Caco-2 (cell line): Measurements from ENCODE around the gene OSBPL2. TPM values are rescaled to one million over a fixed set of nuclear protein-coding genes. Genes with fewer than 3 reads are reported as not detected.

Source experiments
- BruUV-seq: library from RNA; stranded (reverse); fragments of 400-500 nt; replicated peaks from 2 replicates; lab custom pipeline; 2021; lab: Mats Ljungman, UMichigan
- CTCF ChIA-PET: fragments of 300-600 bp; sonication (Branson Sonifier 250); formaldehyde crosslinking; loops from one replicate; lab custom pipeline; 2022; ENCODE audit warnings: antibody characterized with exemption; lab: Charles Lee
- POLR2A ChIA-PET: fragments of 300-600 bp; sonication (Branson Sonifier 250); formaldehyde crosslinking; loops from one replicate; lab custom pipeline; 2022; ENCODE audit warnings: antibody characterized with exemption; lab: Charles Lee
- DNase-seq, 2 experiments: peaks; one replicate each; pipeline versions ENCODE4 v3.0.0 to v3.0.0-alpha.2; 2020 to 2022
- H3K27me3 ChIP-seq: replicated peaks from 2 replicates; pipeline ENCODE4 v1.6.0; 2011; ENCODE audit warnings: low read length; ENCODE audit not compliant: control insufficient read depth, insufficient read depth
- H3K36me3 ChIP-seq: 2 replicates; pipeline ENCODE4 v1.5.1; 2011; ENCODE audit warnings: low read length; ENCODE audit not compliant: control insufficient read depth, insufficient read depth
- H3K4me1 ChIP-seq: fragments of 250-450 bp; sonication (Bioruptor Pico); 2 replicates; pipeline ENCODE4 v1.5.1; 2020; ENCODE audit warnings: mild to moderate bottlenecking
- H3K4me3 ChIP-seq: 2 replicates; pipeline ENCODE4 v1.5.1; 2011; ENCODE audit warnings: low read depth, mild to moderate bottlenecking, control low read depth, low read length
- H3K9me3 ChIP-seq: fragments of 250-450 bp; sonication (Bioruptor Pico); 2 replicates; pipeline ENCODE4 v1.5.1; 2020; ENCODE audit warnings: mild to moderate bottlenecking, moderate library complexity
- H3K27ac Mint-ChIP-seq: one replicate; pipeline ENCODE4 v1.8.0; 2022; ENCODE audit warnings: mixed read lengths; ENCODE audit not compliant: unreplicated experiment
- H3K27me3 Mint-ChIP-seq: one replicate; pipeline ENCODE4 v1.8.0; 2022; ENCODE audit warnings: mixed read lengths; ENCODE audit not compliant: insufficient read depth, unreplicated experiment
- H3K36me3 Mint-ChIP-seq: one replicate; pipeline ENCODE4 v1.8.0; 2022; ENCODE audit warnings: mild to moderate bottlenecking, mixed read lengths; ENCODE audit not compliant: insufficient read depth, unreplicated experiment
- H3K4me1 Mint-ChIP-seq: one replicate; pipeline ENCODE4 v1.8.0; 2022; ENCODE audit warnings: low read depth, mixed read lengths; ENCODE audit not compliant: unreplicated experiment
- H3K4me3 Mint-ChIP-seq: one replicate; pipeline ENCODE4 v1.8.0; 2022; ENCODE audit warnings: mild to moderate bottlenecking, moderate library complexity, mixed read lengths; ENCODE audit not compliant: unreplicated experiment
- H3K9me3 Mint-ChIP-seq: one replicate; pipeline ENCODE4 v1.8.0; 2022; ENCODE audit warnings: mixed read lengths; ENCODE audit not compliant: unreplicated experiment
- CTCF ChIP-seq, 2 experiments: fragments of 200-600 bp in 1 of 2; IDR thresholded peaks; 1 replicate in 1 of 2; 2 replicates in 1 of 2; pipeline versions ENCODE4 v1.5.1 to v1.8.0; 2011 to 2022; ENCODE audit warnings: antibody characterized with exemption in 1 of 2, control low read depth in 1 of 2, inconsistent platforms in 1 of 2, low read depth in 1 of 2, low read length in 1 of 2, mild to moderate bottlenecking in 1 of 2, moderate library complexity in 1 of 2; ENCODE audit not compliant: insufficient read depth in 1 of 2, severe bottlenecking in 1 of 2, unreplicated experiment in 1 of 2
- intact Hi-C: fragments of 100-400 bp; cut with micrococcal nuclease; formaldehyde crosslinking; loops from one replicate; pipeline ENCODE4 v1.10.0; 2022; ENCODE audit not compliant: unreplicated experiment
- total RNA-seq: library from RNA; stranded (reverse); gene quantifications from 2 replicates; pipeline ENCODE4 v1.2.3, GENCODE V29; 2022

OSBPL2 gene
- total RNA-seq, 1 experiment from 2014 or later, result 132 TPM

- H3K27ac Mint-ChIP-seq, result no peak overlapping the region
Measured at GRCh38 chr20:62327726-62328495, 89.6 kb downstream of the OSBPL2 start.

GRCh38 chr20:62328684-62329388 is 90.5 kb downstream of the OSBPL2 start:
- H3K27ac Mint-ChIP-seq, result no peak overlapping the region
- H3K36me3 Mint-ChIP-seq, result peaks cover 100% of the 10 kb centered on the region
- CTCF ChIA-PET, result interaction anchor here (0.6 to 1.6 kb wide), 5 partner anchors 19 to 58 kb away, joined by 3 to 6 read pairs (median 4); partner anchors contain the start of gene RPS21

More at GRCh38 chr20:62327726-62328495, 89.6 kb downstream of the OSBPL2 start:
- intact Hi-C loops, result no loop called here
- no peak for TF ChIP-seq CTCF (IDR thresholded peaks at IDR 0.05; ENCODE audit: insufficient read depth in 1 of 2, low read depth in 1 of 2, low read length in 1 of 2, severe bottlenecking in 1 of 2, unreplicated experiment in 1 of 2)
- Histone ChIP-seq H3K4me3 (no peak overlapping the region), H3K4me1 (no peaks in the 10 kb centered on the region), H3K27me3 (no peaks in the 10 kb centered on the region), H3K36me3 (peaks cover 42% of the 10 kb centered on the region), H3K9me3 (no peaks in the 10 kb centered on the region)
- DNase-seq, result no peak
- ChIA-PET CTCF (interaction anchor here (1.5 to 1.6 kb wide), 2 partner anchors 48 to 55 kb away, joined by 4 read pairs; no protein-coding TSS in a partner anchor), POLR2A (interaction anchor here (0.5 kb wide), 1 partner anchor 59 kb away, joined by 6 read pairs; the partner anchor contains the start of gene RPS21)
- peaks cover 100% of the 10 kb centered on the region for H3K36me3 Mint-ChIP-seq
- BruUV-seq, result no TSS peak
- no peaks in the 10 kb centered on the region for H3K4me1 Mint-ChIP-seq
- H3K9me3 Mint-ChIP-seq, result no peaks in the 10 kb centered on the region
- no peak overlapping the region for H3K4me3 Mint-ChIP-seq
- no peaks in the 10 kb centered on the region for H3K27me3 Mint-ChIP-seq

More at GRCh38 chr20:62328684-62329388, 90.5 kb downstream of the OSBPL2 start:
- Histone ChIP-seq H3K27me3 (no peaks in the 10 kb centered on the region), H3K36me3 (peaks cover 43% of the 10 kb centered on the region), H3K9me3 (no peaks in the 10 kb centered on the region), H3K4me3 (no peak overlapping the region), H3K4me1 (no peaks in the 10 kb centered on the region)
- Mint-ChIP-seq H3K4me3 (no peak overlapping the region), H3K27me3 (no peaks in the 10 kb centered on the region), H3K4me1 (no peaks in the 10 kb centered on the region), H3K9me3 (no peaks in the 10 kb centered on the region)
- POLR2A ChIA-PET, result interaction anchor here (0.6 kb wide), 1 partner anchor 58 kb away, joined by 4 read pairs; the partner anchor contains the start of gene RPS21
- BruUV-seq, result no TSS peak
- no peak for DNase-seq
- intact Hi-C loops, result no loop called here
- TF ChIP-seq CTCF (IDR thresholded peaks at IDR 0.05; ENCODE audit: insufficient read depth in 1 of 2, low read depth in 1 of 2, low read length in 1 of 2, severe bottlenecking in 1 of 2, unreplicated experiment in 1 of 2), result no peak
